ENCODE data around the gene HMGCR. TPM values are rescaled to one million over a fixed set of nuclear protein-coding genes. Genes with fewer than 3 reads are reported as not detected.
A peak's percentile ranks its signal among the peaks of the same experiment; 100 is the strongest.

HMGCR gene
- total and polyA plus RNA-seq, 2 donors (not counting 3 experiments of a cell fraction or from before 2014, with no cell fraction given), result 39.6 to 104 TPM

DNA sequence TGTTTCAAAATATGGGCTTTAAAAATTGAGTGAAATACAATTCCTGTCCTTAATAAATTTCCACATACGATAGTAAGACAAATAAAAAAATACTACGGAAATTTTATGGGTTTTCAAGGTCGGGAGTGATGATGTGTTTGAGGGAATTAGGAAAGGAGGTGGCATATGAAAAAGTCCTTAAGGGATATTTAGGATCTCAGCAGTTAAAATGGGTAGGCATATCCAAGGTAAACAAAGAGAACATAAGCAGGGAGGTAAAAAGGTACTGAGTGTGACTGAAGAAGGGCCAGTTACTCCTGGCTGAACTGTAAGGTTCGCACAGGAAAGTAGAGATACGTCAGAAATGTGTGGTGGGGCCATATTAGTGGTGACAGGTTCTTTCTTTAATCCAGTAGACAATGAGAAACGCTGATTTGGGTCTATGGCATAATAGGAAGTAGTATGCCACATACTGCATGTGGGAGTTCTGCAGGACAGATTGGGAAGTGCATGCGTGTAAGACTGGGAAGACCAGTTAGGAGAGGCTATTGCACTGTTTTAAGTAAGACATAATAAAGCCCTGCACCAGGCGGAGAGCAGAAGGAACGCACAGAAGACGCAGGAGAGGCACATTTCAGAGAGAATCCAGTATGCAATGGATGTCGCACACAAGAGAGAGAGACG, 937 bp upstream of the HMGCR start:
- Histone ChIP-seq H3K36me3 (ENCODE audit: control insufficient read depth in 2 of 2, extremely low read depth in 1 of 2, insufficient read depth in 2 of 2, low read length in 2 of 2) (no peaks in the 10 kb centered on the region), H4K20me1 (replicated peaks; ENCODE audit: control insufficient read depth, extremely low read depth, insufficient read depth, low read length) (peaks cover 2% of the 10 kb centered on the region), H3K9me3 (replicated peaks; ENCODE audit: control insufficient read depth, insufficient read depth, low read length) (no peaks in the 10 kb centered on the region), H3K4me3 (replicated peaks in 1 of 3; ENCODE audit: insufficient read depth in 1 of 3, low read depth in 1 of 3, low read length in 3 of 3) (peak overlapping the region in 2 of 3 experiments; percentile 59 to 61), H3K4me2 (ENCODE audit: insufficient read depth, low read length) (peak overlapping the region; percentile 28), H3K9me1 (replicated peaks; ENCODE audit: control insufficient read depth, extremely low read depth, insufficient read depth, low read length) (no peaks in the 10 kb centered on the region), H3K4me1 (ENCODE audit: control insufficient read depth, extremely low read depth, insufficient read depth, low read length) (peaks cover 21% of the 10 kb centered on the region), H2AFZ (ENCODE audit: low read depth, low read length) (peak overlapping the region; percentile 40), H3K27ac (ENCODE audit: insufficient read depth, low read depth, low read length) (peak overlapping the region; percentile 49), H3K9ac (replicated peaks; ENCODE audit: extremely low read depth, insufficient read depth, low read length) (peak overlapping the region; percentile 53), H3K79me2 (ENCODE audit: control insufficient read depth, insufficient read depth, low read length) (peaks cover 37% of the 10 kb centered on the region), H3K27me3 (ENCODE audit: control insufficient read depth in 2 of 2, insufficient read depth in 2 of 2, low read length in 2 of 2) (no peaks in the 10 kb centered on the region)
- TSS peak; percentile 92 for BruUV-seq (replicated peaks)
- TF ChIP-seq FOS (IDR thresholded peaks at IDR 0.05; ENCODE audit: borderline replicate concordance, insufficient read depth, low read length) (no peak), POLR2A (IDR thresholded peaks at IDR 0.05; ENCODE audit: low read depth, low read length) (peak; percentile 5), JUN (IDR thresholded peaks at IDR 0.05; ENCODE audit: borderline replicate concordance, insufficient read depth, insufficient read length, low read depth) (no peak), EZH2 (IDR thresholded peaks at IDR 0.05; ENCODE audit: borderline replicate concordance, low read depth, low read length, severe bottlenecking) (no peak), GATA2 (IDR thresholded peaks at IDR 0.05; ENCODE audit: insufficient read depth, insufficient read length, low read depth, low read length) (no peak)
- TF ChIP-seq, protein P1, sequence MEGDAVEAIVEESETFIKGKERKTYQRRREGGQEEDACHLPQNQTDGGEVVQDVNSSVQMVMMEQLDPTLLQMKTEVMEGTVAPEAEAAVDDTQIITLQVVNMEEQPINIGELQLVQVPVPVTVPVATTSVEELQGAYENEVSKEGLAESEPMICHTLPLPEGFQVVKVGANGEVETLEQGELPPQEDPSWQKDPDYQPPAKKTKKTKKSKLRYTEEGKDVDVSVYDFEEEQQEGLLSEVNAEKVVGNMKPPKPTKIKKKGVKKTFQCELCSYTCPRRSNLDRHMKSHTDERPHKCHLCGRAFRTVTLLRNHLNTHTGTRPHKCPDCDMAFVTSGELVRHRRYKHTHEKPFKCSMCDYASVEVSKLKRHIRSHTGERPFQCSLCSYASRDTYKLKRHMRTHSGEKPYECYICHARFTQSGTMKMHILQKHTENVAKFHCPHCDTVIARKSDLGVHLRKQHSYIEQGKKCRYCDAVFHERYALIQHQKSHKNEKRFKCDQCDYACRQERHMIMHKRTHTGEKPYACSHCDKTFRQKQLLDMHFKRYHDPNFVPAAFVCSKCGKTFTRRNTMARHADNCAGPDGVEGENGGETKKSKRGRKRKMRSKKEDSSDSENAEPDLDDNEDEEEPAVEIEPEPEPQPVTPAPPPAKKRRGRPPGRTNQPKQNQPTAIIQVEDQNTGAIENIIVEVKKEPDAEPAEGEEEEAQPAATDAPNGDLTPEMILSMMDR (IDR thresholded peaks at IDR 0.05; ENCODE audit: extremely low read depth in 1 of 2, insufficient read depth in 1 of 2, low read depth in 1 of 2, low read length in 2 of 2), result peak; percentile 23 to 45
- TF ChIP-seq, protein P2, sequence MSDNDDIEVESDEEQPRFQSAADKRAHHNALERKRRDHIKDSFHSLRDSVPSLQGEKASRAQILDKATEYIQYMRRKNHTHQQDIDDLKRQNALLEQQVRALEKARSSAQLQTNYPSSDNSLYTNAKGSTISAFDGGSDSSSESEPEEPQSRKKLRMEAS (IDR thresholded peaks at IDR 0.05; ENCODE audit: insufficient read depth, insufficient read length), result no peak
- POLR2A ChIA-PET, result interaction anchor here (0.6 to 1.1 kb wide), 2 partner anchors 72 to 176 kb away, joined by 3 to 5 read pairs; partner anchors contain the start of genes CERT1 and POLK
- CTCF ChIA-PET, result interaction anchor here (0.9 to 2.0 kb wide), 6 partner anchors 16 to 411 kb away, joined by 3 to 15 read pairs (median 5); partner anchors contain the start of gene ANKRD31
- FAIRE-seq (peak; percentile 57), DNase-seq (ENCODE audit: low read depth, low spot score) (peak; percentile 77)
- intact Hi-C loops (cut with micrococcal nuclease) (loop anchor here (1.0 to 5.0 kb wide), 7 partner anchors 223 to 1366 kb away; partner anchors contain the start of genes GFM2, NSA2 and POC5), dilution Hi-C loops (cut with MboI; ENCODE audit: extremely low pct_ligation_motif_present, low sequenced_read_pairs) (no loop called here)

Data from endothelial cell of umbilical vein (primary cell).